Neutrophil (primary cell): ENCODE measurements around the gene MCC.

Experiments used
- H3K27ac ChIP-seq: fragments of 200-600 bp; sonication (generic); 2 replicates; pipeline ENCODE4 v1.5.1; 2016; ENCODE audit warnings: mild to moderate bottlenecking, moderate library complexity
- H3K27me3 ChIP-seq: fragments of 200-600 bp; sonication (generic); 2 replicates; pipeline ENCODE4 v1.6.0; 2016; ENCODE audit warnings: mild to moderate bottlenecking
- H3K36me3 ChIP-seq: fragments of 200-600 bp; sonication (generic); 2 replicates; pipeline ENCODE4 v1.5.1; 2017
- H3K4me1 ChIP-seq, 2 experiments: fragments of 200-600 bp in 1 of 2; sonication (generic) in 1 of 2; 1 replicate in 1 of 2; 2 replicates in 1 of 2; pipeline versions ENCODE4 v1.5.1 to v1.6.1; 2013 to 2016; ENCODE audit warnings: low read depth in 1 of 2, low read length in 1 of 2, mild to moderate bottlenecking in 1 of 2, moderate library complexity in 1 of 2; ENCODE audit not compliant: control insufficient read depth in 1 of 2, insufficient read depth in 1 of 2
- H3K4me3 ChIP-seq, 2 experiments: fragments of 200-600 bp in 1 of 2; sonication (generic) in 1 of 2; 1 replicate in 1 of 2; 2 replicates in 1 of 2; pipeline ENCODE4 v1.5.1; 2013 to 2016; ENCODE audit warnings: low read depth in 1 of 2, low read length in 1 of 2, mild to moderate bottlenecking in 1 of 2, moderate library complexity in 1 of 2
- H3K9me3 ChIP-seq: fragments of 200-600 bp; sonication (generic); 2 replicates; pipeline ENCODE4 v1.5.1; 2016
- CTCF ChIP-seq: fragments of 200-600 bp; sonication (generic); IDR thresholded peaks from 2 replicates; pipeline ENCODE4 v1.5.1; 2016; ENCODE audit warnings: antibody characterized with exemption

The MCC gene

GRCh38 chr5:113299591-113299990 is 188.7 kb downstream of the MCC start:
- H3K4me3 ChIP-seq: no peak overlapping the region
- H3K4me1 ChIP-seq: peaks cover 0 to 3% of the 10 kb centered on the region in 2 experiments
- no peaks in the 10 kb centered on the region for H3K36me3 ChIP-seq
- H3K9me3 ChIP-seq: no peaks in the 10 kb centered on the region
- H3K27me3 ChIP-seq: peaks cover 73% of the 10 kb centered on the region
- TF ChIP-seq CTCF: no peak
- no peak overlapping the region for H3K27ac ChIP-seq

GRCh38 chr5:113296676-113297075 is 191.6 kb downstream of the MCC start:
- H3K36me3 ChIP-seq: no peaks in the 10 kb centered on the region
- peaks cover 0 to 7% of the 10 kb centered on the region in 2 experiments for H3K4me1 ChIP-seq
- no peaks in the 10 kb centered on the region for H3K9me3 ChIP-seq
- TF ChIP-seq CTCF: no peak
- no peak overlapping the region for H3K4me3 ChIP-seq
- peaks cover 83% of the 10 kb centered on the region for H3K27me3 ChIP-seq
- H3K27ac ChIP-seq: no peak overlapping the region

GRCh38 chr5:113295111-113295539 is 193.1 kb downstream of the MCC start:
- no peak overlapping the region for H3K27ac ChIP-seq
- H3K4me3 ChIP-seq: no peak overlapping the region
- TF ChIP-seq CTCF: no peak
- peaks cover 92% of the 10 kb centered on the region for H3K27me3 ChIP-seq
- peaks cover 0 to 7% of the 10 kb centered on the region in 2 experiments for H3K4me1 ChIP-seq
- no peaks in the 10 kb centered on the region for H3K36me3 ChIP-seq
- H3K9me3 ChIP-seq: no peaks in the 10 kb centered on the region

GRCh38 chr5:113294311-113295110 is 193.7 kb downstream of the MCC start:
- peaks cover 92% of the 10 kb centered on the region for H3K27me3 ChIP-seq
- peaks cover 0 to 7% of the 10 kb centered on the region in 2 experiments for H3K4me1 ChIP-seq
- H3K36me3 ChIP-seq: no peaks in the 10 kb centered on the region
- no peak overlapping the region for H3K27ac ChIP-seq
- no peak overlapping the region for H3K4me3 ChIP-seq
- H3K9me3 ChIP-seq: no peaks in the 10 kb centered on the region
- no peak for TF ChIP-seq CTCF

- H3K4me1 ChIP-seq: peaks cover 0 to 7% of the 10 kb centered on the region in 2 experiments
- no peaks in the 10 kb centered on the region for H3K36me3 ChIP-seq
- peaks cover 95% of the 10 kb centered on the region for H3K27me3 ChIP-seq
- H3K27ac ChIP-seq: no peak overlapping the region
- no peaks in the 10 kb centered on the region for H3K9me3 ChIP-seq
- TF ChIP-seq CTCF: no peak
- no peak overlapping the region for H3K4me3 ChIP-seq
These were observed 194.3 kb downstream of the MCC start for GRCh38 chr5:113293975-113294310.
